ENCODE measurements around the gene DPF1. TPM values are rescaled to one million over a fixed set of nuclear protein-coding genes. Genes with fewer than 3 reads are reported as not detected.

The DPF1 gene
- total and polyA plus RNA-seq, 10 of the 15 experiments (the other 5 are each of a cell fraction or from before 2014, with no cell fraction given) = 0.11 to 4.3 (median 2.4) TPM

GRCh38 chr19:38190793-38191192, 33.2 kb downstream of the DPF1 start:
- intact Hi-C loops (cut with micrococcal nuclease; ENCODE audit: unreplicated experiment) = no loop called here
- ChIA-PET CTCF (no interaction called here), POLR2A (no interaction called here), RAD21 (ENCODE audit: unreplicated experiment) (no interaction called here), SMC1A (ENCODE audit: uncharacterized antibody, unreplicated experiment) (no interaction called here)
- Histone ChIP-seq H3K4me2 (ENCODE audit: control insufficient read depth, insufficient read depth) (no peak overlapping the region), H3K27me3 (replicated peaks in 1 of 2; ENCODE audit: control insufficient read depth in 2 of 2, insufficient read depth in 2 of 2, low read length in 1 of 2) (no peaks in the 10 kb centered on the region), H2AFZ (ENCODE audit: control insufficient read depth, low read depth, low read length) (no peak overlapping the region), H3K36me3 (ENCODE audit: control insufficient read depth in 2 of 2, insufficient read depth in 2 of 2, low read length in 1 of 2) (peaks cover 15 to 16% of the 10 kb centered on the region in 2 experiments), H3K79me2 (ENCODE audit: control insufficient read depth, insufficient read depth, low read length) (no peaks in the 10 kb centered on the region), H3K27ac (ENCODE audit: control insufficient read depth, insufficient read depth) (no peak overlapping the region), H4K20me1 (ENCODE audit: control insufficient read depth, insufficient read depth) (no peaks in the 10 kb centered on the region), H3K4me1 (ENCODE audit: control insufficient read depth, insufficient read depth, low read length) (no peaks in the 10 kb centered on the region), H3K9ac (ENCODE audit: control insufficient read depth, insufficient read depth, low read length) (no peak overlapping the region), H3K4me3 (no peak overlapping the region), H3K9me3 (replicated peaks; ENCODE audit: control insufficient read depth, insufficient read depth, low read length) (no peaks in the 10 kb centered on the region)
- no peak for FAIRE-seq
- WGBS (ENCODE audit: insufficient coverage, insufficient replicate concordance, low lambda C conversion rate, missing lambda C conversion rate) = over 99% methylated on average over 6 of the region's 6 CpGs
- in situ Hi-C loops (cut with MboI) = no loop called here
- DNase-seq (ENCODE audit: low read depth, low spot score) = no peak
- TF ChIP-seq SMARCA5 (IDR thresholded peaks at IDR 0.05) (no peak), MTA3 (IDR thresholded peaks at IDR 0.05; ENCODE audit: borderline replicate concordance, low read length) (no peak), RBBP5 (conservative IDR thresholded peaks at IDR 0.05) (no peak), KDM1A (IDR thresholded peaks at IDR 0.05; ENCODE audit: borderline replicate concordance) (no peak), FOS (IDR thresholded peaks at IDR 0.05; ENCODE audit: borderline replicate concordance, extremely low read depth, insufficient read length) (no peak), HDGF (IDR thresholded peaks at IDR 0.05) (no peak), ATF7 (IDR thresholded peaks at IDR 0.05; ENCODE audit: low read depth) (no peak), MLLT1 (IDR thresholded peaks at IDR 0.05) (no peak), MEF2A (IDR thresholded peaks at IDR 0.05; ENCODE audit: insufficient read depth, low read depth, low read length) (no peak), PAX5 (IDR thresholded peaks at IDR 0.05; ENCODE audit: borderline replicate concordance, low read depth, low read length) (no peak), BCL3 (IDR thresholded peaks at IDR 0.05; ENCODE audit: borderline replicate concordance, insufficient read depth, low read depth, low read length, poor library complexity, severe bottlenecking) (no peak), FOXM1 (IDR thresholded peaks at IDR 0.05; ENCODE audit: low read depth, low read length) (no peak), ZSCAN29 (IDR thresholded peaks at IDR 0.05) (no peak), CREB1 (IDR thresholded peaks at IDR 0.05; ENCODE audit: low read depth) (no peak), POLR2AphosphoS5 (IDR thresholded peaks at IDR 0.05; ENCODE audit: low read length) (no peak), ZNF274 (IDR thresholded peaks at IDR 0.05; ENCODE audit: insufficient read depth, insufficient read length) (no peak)
- TF ChIP-seq, protein P1, sequence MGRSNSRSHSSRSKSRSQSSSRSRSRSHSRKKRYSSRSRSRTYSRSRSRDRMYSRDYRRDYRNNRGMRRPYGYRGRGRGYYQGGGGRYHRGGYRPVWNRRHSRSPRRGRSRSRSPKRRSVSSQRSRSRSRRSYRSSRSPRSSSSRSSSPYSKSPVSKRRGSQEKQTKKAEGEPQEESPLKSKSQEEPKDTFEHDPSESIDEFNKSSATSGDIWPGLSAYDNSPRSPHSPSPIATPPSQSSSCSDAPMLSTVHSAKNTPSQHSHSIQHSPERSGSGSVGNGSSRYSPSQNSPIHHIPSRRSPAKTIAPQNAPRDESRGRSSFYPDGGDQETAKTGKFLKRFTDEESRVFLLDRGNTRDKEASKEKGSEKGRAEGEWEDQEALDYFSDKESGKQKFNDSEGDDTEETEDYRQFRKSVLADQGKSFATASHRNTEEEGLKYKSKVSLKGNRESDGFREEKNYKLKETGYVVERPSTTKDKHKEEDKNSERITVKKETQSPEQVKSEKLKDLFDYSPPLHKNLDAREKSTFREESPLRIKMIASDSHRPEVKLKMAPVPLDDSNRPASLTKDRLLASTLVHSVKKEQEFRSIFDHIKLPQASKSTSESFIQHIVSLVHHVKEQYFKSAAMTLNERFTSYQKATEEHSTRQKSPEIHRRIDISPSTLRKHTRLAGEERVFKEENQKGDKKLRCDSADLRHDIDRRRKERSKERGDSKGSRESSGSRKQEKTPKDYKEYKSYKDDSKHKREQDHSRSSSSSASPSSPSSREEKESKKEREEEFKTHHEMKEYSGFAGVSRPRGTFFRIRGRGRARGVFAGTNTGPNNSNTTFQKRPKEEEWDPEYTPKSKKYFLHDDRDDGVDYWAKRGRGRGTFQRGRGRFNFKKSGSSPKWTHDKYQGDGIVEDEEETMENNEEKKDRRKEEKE (IDR thresholded peaks at IDR 0.05) = no peak
- TF ChIP-seq, protein P2, sequence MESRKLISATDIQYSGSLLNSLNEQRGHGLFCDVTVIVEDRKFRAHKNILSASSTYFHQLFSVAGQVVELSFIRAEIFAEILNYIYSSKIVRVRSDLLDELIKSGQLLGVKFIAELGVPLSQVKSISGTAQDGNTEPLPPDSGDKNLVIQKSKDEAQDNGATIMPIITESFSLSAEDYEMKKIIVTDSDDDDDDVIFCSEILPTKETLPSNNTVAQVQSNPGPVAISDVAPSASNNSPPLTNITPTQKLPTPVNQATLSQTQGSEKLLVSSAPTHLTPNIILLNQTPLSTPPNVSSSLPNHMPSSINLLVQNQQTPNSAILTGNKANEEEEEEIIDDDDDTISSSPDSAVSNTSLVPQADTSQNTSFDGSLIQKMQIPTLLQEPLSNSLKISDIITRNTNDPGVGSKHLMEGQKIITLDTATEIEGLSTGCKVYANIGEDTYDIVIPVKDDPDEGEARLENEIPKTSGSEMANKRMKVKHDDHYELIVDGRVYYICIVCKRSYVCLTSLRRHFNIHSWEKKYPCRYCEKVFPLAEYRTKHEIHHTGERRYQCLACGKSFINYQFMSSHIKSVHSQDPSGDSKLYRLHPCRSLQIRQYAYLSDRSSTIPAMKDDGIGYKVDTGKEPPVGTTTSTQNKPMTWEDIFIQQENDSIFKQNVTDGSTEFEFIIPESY (IDR thresholded peaks at IDR 0.05) = no peak
- ATAC-seq = no peak
- TSS peak; percentile 34 for BruUV-seq (replicated peaks)
